Esophagus muscularis mucosa (tissue), 4 donors: ENCODE data around the gene BPIFB4.

Source experiments
- EP300 ChIP-seq: sonication (generic); formaldehyde crosslinking; IDR thresholded peaks from one replicate; pipeline ENCODE4 v1.6.1; 2017; ENCODE audit warnings: antibody characterized with exemption
- POLR2A ChIP-seq: fragments of 450-650 bp; IDR thresholded peaks from one replicate; pipeline ENCODE4 v1.6.1; 2017; ENCODE audit warnings: antibody characterized with exemption, moderate library complexity, mild to moderate bottlenecking, low read depth
- POLR2AphosphoS5 ChIP-seq, 2 donors: sonication (generic); formaldehyde crosslinking; IDR thresholded peaks; one replicate each; pipeline ENCODE4 v1.6.1; 2017; ENCODE audit warnings: antibody characterized with exemption in 2 of 2
- TF ChIP-seq, protein P1 (sequence below), 3 experiments: fragments of 200-600 bp in 2 of 3; fragments of 450-650 bp in 1 of 3; sonication (generic) in 2 of 3; IDR thresholded peaks; one replicate each; pipeline ENCODE4 v1.5.1; 2017 to 2019; ENCODE audit warnings: antibody characterized with exemption in 3 of 3, mild to moderate bottlenecking in 2 of 3, moderate library complexity in 1 of 3

DNA sequence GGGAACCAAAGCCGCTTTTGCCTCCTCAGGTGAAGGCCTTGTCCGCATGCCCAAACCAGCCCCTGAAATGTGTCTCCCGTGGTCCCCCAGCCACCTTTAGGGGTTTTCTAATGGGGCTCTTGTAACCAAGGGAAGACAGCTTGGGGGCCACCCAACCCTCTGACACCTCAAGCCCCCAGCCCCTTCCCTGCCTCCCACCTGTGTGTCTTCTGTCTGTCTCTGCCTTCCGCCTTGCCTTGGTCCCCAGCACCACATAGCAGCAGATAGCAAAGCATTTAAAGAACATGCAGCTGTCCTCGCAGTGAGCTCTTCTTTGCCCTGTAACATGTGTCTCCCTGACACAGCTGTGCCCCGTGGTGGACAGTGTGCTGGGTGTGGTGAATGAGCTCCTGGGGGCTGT is 16.2 kb upstream of the BPIFB4 start:
- TF ChIP-seq, protein P1, sequence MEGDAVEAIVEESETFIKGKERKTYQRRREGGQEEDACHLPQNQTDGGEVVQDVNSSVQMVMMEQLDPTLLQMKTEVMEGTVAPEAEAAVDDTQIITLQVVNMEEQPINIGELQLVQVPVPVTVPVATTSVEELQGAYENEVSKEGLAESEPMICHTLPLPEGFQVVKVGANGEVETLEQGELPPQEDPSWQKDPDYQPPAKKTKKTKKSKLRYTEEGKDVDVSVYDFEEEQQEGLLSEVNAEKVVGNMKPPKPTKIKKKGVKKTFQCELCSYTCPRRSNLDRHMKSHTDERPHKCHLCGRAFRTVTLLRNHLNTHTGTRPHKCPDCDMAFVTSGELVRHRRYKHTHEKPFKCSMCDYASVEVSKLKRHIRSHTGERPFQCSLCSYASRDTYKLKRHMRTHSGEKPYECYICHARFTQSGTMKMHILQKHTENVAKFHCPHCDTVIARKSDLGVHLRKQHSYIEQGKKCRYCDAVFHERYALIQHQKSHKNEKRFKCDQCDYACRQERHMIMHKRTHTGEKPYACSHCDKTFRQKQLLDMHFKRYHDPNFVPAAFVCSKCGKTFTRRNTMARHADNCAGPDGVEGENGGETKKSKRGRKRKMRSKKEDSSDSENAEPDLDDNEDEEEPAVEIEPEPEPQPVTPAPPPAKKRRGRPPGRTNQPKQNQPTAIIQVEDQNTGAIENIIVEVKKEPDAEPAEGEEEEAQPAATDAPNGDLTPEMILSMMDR (IDR thresholded peaks at IDR 0.05) = no peak
- TF ChIP-seq EP300 (no peak), POLR2A (no peak), POLR2AphosphoS5 (IDR thresholded peaks at IDR 0.05) (no peak)
